Neural cell (in vitro differentiated cells): ENCODE measurements around the gene IQSEC1. TPM values are rescaled to one million over a fixed set of nuclear protein-coding genes. Genes with fewer than 3 reads are reported as not detected.

ENCODE experiments used
- H2AFZ ChIP-seq: fragments of 200-600, 300-800 bp; sonication (generic), shearing (Covaris generic); 2 replicates; pipeline ENCODE4 v1.6.0; 2014; ENCODE audit warnings: low read depth, mild to moderate bottlenecking, antibody characterized with exemption, low read length, moderate library complexity
- H3F3A ChIP-seq: fragments of 200-600 bp; shearing (Covaris generic); 2 replicates; pipeline ENCODE4 v1.6.1; 2016; ENCODE audit warnings: mild to moderate bottlenecking, moderate library complexity, mixed read lengths, antibody characterized with exemption, low read length; ENCODE audit not compliant: insufficient read depth, poor library complexity, severe bottlenecking
- H3K27ac ChIP-seq: fragments of 200-600, 300-800 bp; sonication (generic), shearing (Covaris generic); 2 replicates; pipeline ENCODE4 v1.5.1; 2014; ENCODE audit warnings: mild to moderate bottlenecking, low read length, moderate library complexity
- H3K27me3 ChIP-seq: fragments of 300-800, 200-600 bp; sonication (generic), shearing (Covaris generic); 2 replicates; pipeline ENCODE4 v1.6.0; 2014; ENCODE audit warnings: mild to moderate bottlenecking, low read depth, low read length, moderate library complexity; ENCODE audit not compliant: insufficient read depth
- H3K36me3 ChIP-seq: fragments of 300-800, 200-600 bp; sonication (generic), shearing (Covaris generic); 2 replicates; pipeline ENCODE4 v1.5.1; 2014; ENCODE audit warnings: mild to moderate bottlenecking, antibody characterized with exemption, low read length, moderate library complexity; ENCODE audit not compliant: insufficient read depth
- H3K4me2 ChIP-seq: fragments of 300-800, 200-600 bp; sonication (generic), shearing (Covaris generic); 2 replicates; pipeline ENCODE4 v1.6.0; 2014; ENCODE audit warnings: mild to moderate bottlenecking, low read length
- H3K4me3 ChIP-seq: fragments of 300-800, 200-600 bp; sonication (generic), shearing (Covaris generic); 2 replicates; pipeline ENCODE4 v1.5.1; 2014; ENCODE audit warnings: mild to moderate bottlenecking, low read length, moderate library complexity
- H3K79me2 ChIP-seq: fragments of 200-600 bp; shearing (Covaris generic); replicated peaks from 2 replicates; pipeline ENCODE4 v1.6.0; 2014; ENCODE audit warnings: mild to moderate bottlenecking, low read length, moderate library complexity; ENCODE audit not compliant: insufficient read depth
- H3K9ac ChIP-seq: fragments of 300-800, 200-600 bp; sonication (generic), shearing (Covaris generic); 2 replicates; pipeline ENCODE4 v1.6.1; 2016; ENCODE audit warnings: mild to moderate bottlenecking, low read length, mixed read lengths
- H3K9me2 ChIP-seq: fragments of 200-600 bp; shearing (Covaris generic); 2 replicates; pipeline ENCODE4 v1.6.1; 2016; ENCODE audit warnings: mild to moderate bottlenecking, low read length, mixed read lengths; ENCODE audit not compliant: insufficient read depth
- H3K9me3 ChIP-seq: fragments of 200-600, 300-800 bp; sonication (generic), shearing (Covaris generic); 2 replicates; pipeline ENCODE4 v1.6.1; 2016; ENCODE audit warnings: mild to moderate bottlenecking, mixed run types, low read length, moderate library complexity, mixed read lengths
- H4K20me1 ChIP-seq: fragments of 200-600 bp; shearing (Covaris generic); 2 replicates; pipeline ENCODE4 v1.6.1; 2016; ENCODE audit warnings: mild to moderate bottlenecking, mixed run types; ENCODE audit not compliant: insufficient read depth
- EP300 ChIP-seq: fragments of 450-650 bp; conservative IDR thresholded peaks from 2 replicates; pipeline ENCODE4 v1.6.1; 2014; ENCODE audit warnings: antibody characterized with exemption, mild to moderate bottlenecking, moderate library complexity; ENCODE audit not compliant: poor library complexity, severe bottlenecking
- EZH2 ChIP-seq: fragments of 200-600, 300-800 bp; shearing (Covaris generic), sonication (generic); IDR thresholded peaks from 2 replicates; pipeline ENCODE4 v1.6.1; 2014; ENCODE audit warnings: antibody characterized with exemption, low read length, borderline replicate concordance, mild to moderate bottlenecking; ENCODE audit not compliant: insufficient read depth, poor library complexity, severe bottlenecking
- MXI1 ChIP-seq: fragments of 450-650 bp; conservative IDR thresholded peaks from 2 replicates; pipeline ENCODE4 v1.6.1; 2014; ENCODE audit warnings: antibody characterized with exemption, mild to moderate bottlenecking; ENCODE audit not compliant: poor library complexity, severe bottlenecking
- POLR2AphosphoS5 ChIP-seq: IDR thresholded peaks from 2 replicates; pipeline ENCODE4 v1.6.1; 2012
- RAD21 ChIP-seq: fragments of 450-650 bp; conservative IDR thresholded peaks from 2 replicates; pipeline ENCODE4 v1.6.1; 2014; ENCODE audit warnings: antibody characterized with exemption, mild to moderate bottlenecking, moderate library complexity
- REST ChIP-seq: IDR thresholded peaks from 2 replicates; pipeline ENCODE4 v1.6.1; 2012; ENCODE audit warnings: borderline replicate concordance
- SMC3 ChIP-seq: fragments of 450-650 bp; conservative IDR thresholded peaks from 2 replicates; pipeline ENCODE4 v1.6.1; 2014; ENCODE audit warnings: antibody characterized with exemption, mild to moderate bottlenecking, moderate library complexity; ENCODE audit not compliant: poor library complexity
- TAF1 ChIP-seq: IDR thresholded peaks from 2 replicates; pipeline ENCODE4 v1.6.1; 2012; ENCODE audit warnings: low read depth
- polyA plus RNA-seq: library from polyadenylated mRNA; depleted of rRNA; stranded (reverse); fragments of >200 nt; gene quantifications from 2 replicates; pipeline ENCODE4 v1.2.3, GENCODE V29; 2014
- TF ChIP-seq, protein P1 (sequence below): fragments of 450-650 bp; IDR thresholded peaks from 2 replicates; pipeline ENCODE4 v1.5.1; 2014; ENCODE audit warnings: antibody characterized with exemption, mild to moderate bottlenecking, moderate library complexity; ENCODE audit not compliant: poor library complexity, severe bottlenecking

IQSEC1 gene
- polyA plus RNA-seq, 1 donor from 2014 or later: 6.0 TPM

- no peak overlapping the region for H3K27ac ChIP-seq
- TF ChIP-seq REST: no peak
- TF ChIP-seq TAF1: no peak
- TF ChIP-seq, protein P1, sequence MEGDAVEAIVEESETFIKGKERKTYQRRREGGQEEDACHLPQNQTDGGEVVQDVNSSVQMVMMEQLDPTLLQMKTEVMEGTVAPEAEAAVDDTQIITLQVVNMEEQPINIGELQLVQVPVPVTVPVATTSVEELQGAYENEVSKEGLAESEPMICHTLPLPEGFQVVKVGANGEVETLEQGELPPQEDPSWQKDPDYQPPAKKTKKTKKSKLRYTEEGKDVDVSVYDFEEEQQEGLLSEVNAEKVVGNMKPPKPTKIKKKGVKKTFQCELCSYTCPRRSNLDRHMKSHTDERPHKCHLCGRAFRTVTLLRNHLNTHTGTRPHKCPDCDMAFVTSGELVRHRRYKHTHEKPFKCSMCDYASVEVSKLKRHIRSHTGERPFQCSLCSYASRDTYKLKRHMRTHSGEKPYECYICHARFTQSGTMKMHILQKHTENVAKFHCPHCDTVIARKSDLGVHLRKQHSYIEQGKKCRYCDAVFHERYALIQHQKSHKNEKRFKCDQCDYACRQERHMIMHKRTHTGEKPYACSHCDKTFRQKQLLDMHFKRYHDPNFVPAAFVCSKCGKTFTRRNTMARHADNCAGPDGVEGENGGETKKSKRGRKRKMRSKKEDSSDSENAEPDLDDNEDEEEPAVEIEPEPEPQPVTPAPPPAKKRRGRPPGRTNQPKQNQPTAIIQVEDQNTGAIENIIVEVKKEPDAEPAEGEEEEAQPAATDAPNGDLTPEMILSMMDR: no peak
- TF ChIP-seq EZH2: no peak
- no peak for TF ChIP-seq EP300
- TF ChIP-seq SMC3: no peak
- no peak for TF ChIP-seq MXI1
- TF ChIP-seq POLR2AphosphoS5: no peak
- TF ChIP-seq RAD21: no peak
- no peaks in the 10 kb centered on the region for H3K9me2 ChIP-seq
- no peak overlapping the region for H3K4me2 ChIP-seq
- no peak overlapping the region for H2AFZ ChIP-seq
- H3K9ac ChIP-seq: no peak overlapping the region
- H3F3A ChIP-seq: no peaks in the 10 kb centered on the region
- no peaks in the 10 kb centered on the region for H3K27me3 ChIP-seq
- no peaks in the 10 kb centered on the region for H4K20me1 ChIP-seq
- no peaks in the 10 kb centered on the region for H3K9me3 ChIP-seq
- H3K36me3 ChIP-seq: no peaks in the 10 kb centered on the region
- H3K4me3 ChIP-seq: no peak overlapping the region
- H3K79me2 ChIP-seq: no peaks in the 10 kb centered on the region
Observed at GRCh38 chr3:13083254-13083653, 10.0 kb upstream of the IQSEC1 start.

DNA sequence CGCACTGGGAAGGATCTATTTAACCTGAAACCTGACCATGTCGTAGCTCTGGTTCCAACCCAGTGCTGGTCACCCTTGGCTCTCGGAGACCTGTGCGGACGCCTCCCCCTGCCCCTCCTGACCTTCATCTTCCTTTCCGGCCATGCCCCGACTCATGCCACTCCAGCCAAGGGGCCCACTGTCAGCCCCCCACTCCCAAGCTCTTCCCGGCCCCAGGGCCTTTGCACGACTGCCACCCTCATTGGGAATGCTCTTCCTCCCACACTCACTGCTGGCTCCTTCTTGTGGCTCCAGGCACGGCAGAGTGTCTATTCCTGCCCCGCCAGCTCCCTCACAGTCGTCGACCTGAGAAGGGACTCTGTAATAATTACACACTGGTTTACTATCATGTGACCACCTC is 9.4 kb upstream of the IQSEC1 start:
- no peaks in the 10 kb centered on the region for H3K27me3 ChIP-seq
- H3K27ac ChIP-seq: no peak overlapping the region
- H3F3A ChIP-seq: no peaks in the 10 kb centered on the region
- no peaks in the 10 kb centered on the region for H4K20me1 ChIP-seq
- TF ChIP-seq RAD21: no peak
- no peak for TF ChIP-seq REST
- TF ChIP-seq EZH2: no peak
- TF ChIP-seq MXI1: no peak
- no peak for TF ChIP-seq SMC3
- TF ChIP-seq, protein P1: no peak
- no peak for TF ChIP-seq TAF1
- no peaks in the 10 kb centered on the region for H3K9me2 ChIP-seq
- H3K4me2 ChIP-seq: no peak overlapping the region
- H3K36me3 ChIP-seq: no peaks in the 10 kb centered on the region
- no peak overlapping the region for H3K4me3 ChIP-seq
- no peak overlapping the region for H2AFZ ChIP-seq
- no peaks in the 10 kb centered on the region for H3K9me3 ChIP-seq
- no peaks in the 10 kb centered on the region for H3K79me2 ChIP-seq
- H3K9ac ChIP-seq: no peak overlapping the region
